GM12874 (cell line): ENCODE data around the gene OXER1.

Experiments
- TF ChIP-seq, protein P1 (sequence below): IDR thresholded peaks from 2 replicates; pipeline ENCODE4 v1.5.1; 2011; ENCODE audit warnings: low read depth, mild to moderate bottlenecking, control low read depth, low read length, moderate library complexity; ENCODE audit not compliant: insufficient read depth

The OXER1 gene

DNA sequence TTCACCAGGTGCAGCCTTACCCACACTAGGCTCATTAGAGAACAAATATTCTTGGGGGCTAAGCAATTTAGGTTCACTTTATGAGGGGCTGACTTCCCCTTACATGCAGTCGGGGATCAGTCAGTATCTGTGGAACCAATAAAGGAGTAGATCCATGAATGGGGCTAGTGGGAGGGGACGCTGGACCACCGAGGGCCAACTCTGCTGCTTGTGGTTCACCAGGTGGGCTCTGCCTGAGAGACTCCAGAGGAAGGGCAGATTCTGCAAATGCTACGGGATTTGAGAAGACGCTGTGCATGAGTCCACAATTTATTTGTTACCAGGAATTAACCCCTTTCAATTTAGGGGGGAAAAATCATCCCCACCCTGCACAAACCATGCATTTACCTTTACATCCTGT lies 44.4 kb upstream of the OXER1 start:
- TF ChIP-seq, protein P1, sequence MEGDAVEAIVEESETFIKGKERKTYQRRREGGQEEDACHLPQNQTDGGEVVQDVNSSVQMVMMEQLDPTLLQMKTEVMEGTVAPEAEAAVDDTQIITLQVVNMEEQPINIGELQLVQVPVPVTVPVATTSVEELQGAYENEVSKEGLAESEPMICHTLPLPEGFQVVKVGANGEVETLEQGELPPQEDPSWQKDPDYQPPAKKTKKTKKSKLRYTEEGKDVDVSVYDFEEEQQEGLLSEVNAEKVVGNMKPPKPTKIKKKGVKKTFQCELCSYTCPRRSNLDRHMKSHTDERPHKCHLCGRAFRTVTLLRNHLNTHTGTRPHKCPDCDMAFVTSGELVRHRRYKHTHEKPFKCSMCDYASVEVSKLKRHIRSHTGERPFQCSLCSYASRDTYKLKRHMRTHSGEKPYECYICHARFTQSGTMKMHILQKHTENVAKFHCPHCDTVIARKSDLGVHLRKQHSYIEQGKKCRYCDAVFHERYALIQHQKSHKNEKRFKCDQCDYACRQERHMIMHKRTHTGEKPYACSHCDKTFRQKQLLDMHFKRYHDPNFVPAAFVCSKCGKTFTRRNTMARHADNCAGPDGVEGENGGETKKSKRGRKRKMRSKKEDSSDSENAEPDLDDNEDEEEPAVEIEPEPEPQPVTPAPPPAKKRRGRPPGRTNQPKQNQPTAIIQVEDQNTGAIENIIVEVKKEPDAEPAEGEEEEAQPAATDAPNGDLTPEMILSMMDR: no peak

DNA sequence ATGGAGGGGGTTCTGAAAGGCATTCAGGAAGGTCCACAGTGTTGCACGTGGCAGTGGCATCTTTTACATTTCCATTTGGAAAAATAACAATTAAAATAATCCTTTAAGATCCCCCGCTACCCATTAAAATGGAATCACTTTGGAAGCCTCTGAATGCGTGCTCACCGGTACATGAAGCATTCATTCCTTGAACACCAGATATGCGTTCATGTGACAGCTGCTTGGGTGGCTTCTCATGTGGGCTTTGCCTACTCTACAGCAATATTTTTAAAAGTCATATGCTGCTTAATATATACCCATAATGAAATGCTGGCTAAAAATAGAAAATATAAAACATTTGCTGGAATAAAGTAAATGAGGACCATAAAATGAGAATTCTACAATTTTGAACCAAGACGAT lies 42.9 kb upstream of the OXER1 start:
- TF ChIP-seq, protein P1: no peak

DNA sequence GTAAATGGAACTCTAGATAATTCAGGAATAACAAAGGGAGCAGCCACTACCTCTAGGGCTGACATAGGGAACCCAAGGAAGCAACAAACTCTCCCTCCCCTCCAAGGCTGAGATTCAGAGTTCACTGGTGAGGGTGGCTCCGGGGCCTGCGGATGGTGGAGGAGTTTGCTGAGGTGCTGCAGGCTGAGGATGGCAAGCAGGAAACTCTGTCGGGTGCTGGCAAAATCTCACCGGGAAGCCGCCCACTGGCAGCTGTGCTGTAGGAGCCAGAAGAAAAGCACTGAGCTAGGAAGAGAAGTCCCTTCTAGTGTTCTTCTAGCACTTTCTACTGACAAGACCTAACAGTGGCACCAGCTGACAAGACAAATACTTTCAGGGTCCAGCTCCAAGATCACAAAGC lies 41.0 kb upstream of the OXER1 start:
- TF ChIP-seq, protein P1: no peak

DNA sequence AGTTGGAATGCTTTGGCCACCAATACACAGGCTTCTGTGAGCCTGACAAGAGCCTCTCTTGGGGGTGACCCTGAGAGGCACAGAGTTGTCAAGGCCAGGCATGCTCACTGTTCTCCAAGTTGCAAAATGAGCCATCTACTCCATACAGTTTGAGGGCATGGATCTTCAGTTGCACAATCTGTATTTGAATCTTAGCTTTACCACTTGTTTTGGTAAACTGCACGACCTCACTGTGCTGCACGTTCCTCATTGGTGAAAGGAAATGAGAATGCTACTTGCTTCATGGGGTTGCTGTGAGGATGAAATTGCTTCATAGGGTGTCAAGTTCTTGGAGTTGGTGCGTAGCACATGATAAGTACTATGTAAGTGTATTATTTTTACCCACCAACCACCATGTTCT lies 40.4 kb upstream of the OXER1 start:
- TF ChIP-seq, protein P1: no peak

DNA sequence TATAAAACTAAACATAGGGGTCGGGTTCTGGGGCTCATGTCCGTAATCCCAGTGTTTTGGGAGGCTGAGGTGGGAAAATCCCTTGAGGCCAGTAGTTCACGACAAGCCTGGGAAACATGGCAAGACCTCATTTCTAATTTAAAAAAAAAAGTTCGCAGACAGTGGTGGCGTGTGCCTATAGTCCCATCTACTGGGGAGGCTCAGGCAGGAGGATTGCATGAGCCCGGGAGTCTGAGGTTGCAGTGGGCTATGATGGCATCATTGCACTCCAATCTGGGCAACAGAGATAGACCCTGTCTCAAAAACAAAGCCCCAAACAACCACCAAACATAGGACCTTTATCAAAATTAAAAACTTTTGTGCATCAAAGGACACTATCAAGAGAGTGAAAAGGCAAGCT lies 38.2 kb upstream of the OXER1 start:
- TF ChIP-seq, protein P1: no peak

DNA sequence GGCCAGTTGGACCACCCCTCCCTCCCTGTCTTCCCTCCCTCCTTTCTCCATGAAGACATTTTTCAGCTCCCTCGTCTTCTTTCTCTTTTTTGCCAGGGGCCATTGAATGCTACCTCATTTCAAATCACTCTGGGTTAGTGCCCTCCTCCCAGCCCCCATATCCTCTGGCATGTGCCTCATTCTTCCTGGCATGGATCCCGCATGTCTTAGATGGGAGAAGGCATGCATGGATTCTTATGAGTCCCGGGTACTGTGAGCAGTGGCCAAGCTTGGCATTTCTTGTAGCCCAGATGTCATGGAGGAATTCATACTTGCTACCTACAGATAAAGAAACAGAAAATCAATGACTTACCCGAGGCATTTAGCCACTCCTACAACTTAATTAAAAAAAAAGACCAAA lies 37.4 kb upstream of the OXER1 start:
- TF ChIP-seq, protein P1: no peak

DNA sequence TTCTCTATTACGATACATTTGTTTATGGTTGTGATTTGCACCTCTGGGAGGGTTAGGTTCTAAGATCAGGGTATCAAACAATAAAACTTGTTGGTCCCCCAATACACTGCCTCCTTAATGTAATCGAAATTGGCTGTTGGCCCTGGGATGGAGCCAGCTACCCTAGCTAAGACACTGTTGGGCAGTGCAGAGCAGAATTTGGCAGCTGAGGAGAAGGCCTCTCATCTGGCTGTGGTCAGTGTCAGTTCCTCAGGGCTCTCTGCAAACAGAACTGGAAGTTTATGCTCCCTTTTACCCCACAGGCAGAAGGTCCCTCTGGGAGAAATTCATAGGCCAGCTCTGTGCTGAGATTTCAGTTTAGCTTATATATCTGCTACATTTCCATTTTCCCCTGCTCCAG lies 37.0 kb upstream of the OXER1 start:
- TF ChIP-seq, protein P1: no peak
